CD4-positive, alpha-beta memory T cell (primary cell): Measurements from ENCODE around the gene DLK1. TPM values are rescaled to one million over a fixed set of nuclear protein-coding genes. Genes with fewer than 3 reads are reported as not detected.

Experiments used
- CTCF ChIA-PET: fragments of 350-600 bp; sonication (Branson Sonifier 250); formaldehyde crosslinking; loops from one replicate; lab custom pipeline; 2021; ENCODE audit warnings: inconsistent platforms; ENCODE audit not compliant: partially characterized antibody; lab: Charles Lee
- POLR2A ChIA-PET: fragments of 350-600 bp; sonication (Branson Sonifier 250); formaldehyde crosslinking; loops from one replicate; lab custom pipeline; 2021; ENCODE audit not compliant: partially characterized antibody; lab: Charles Lee
- DNase-seq, 5 donors: peaks; one replicate each; pipeline versions ENCODE4 v3.0.0 to v3.0.0-alpha.2; 2020 to 2022; ENCODE audit warnings: mixed read lengths in 1 of 5
- H3K27ac ChIP-seq: one replicate; pipeline ENCODE4 v1.7.0; 2013; ENCODE audit warnings: low read depth, low read length
- H3K27me3 ChIP-seq: 2 replicates; pipeline ENCODE4 v1.7.0; 2013; ENCODE audit warnings: mild to moderate bottlenecking, low read length, moderate library complexity; ENCODE audit not compliant: insufficient read depth
- H3K36me3 ChIP-seq: 2 replicates; pipeline ENCODE4 v1.7.0; 2013; ENCODE audit warnings: mild to moderate bottlenecking, low read length, moderate library complexity; ENCODE audit not compliant: insufficient read depth
- H3K4me1 ChIP-seq: 2 replicates; pipeline ENCODE4 v1.7.0; 2013; ENCODE audit warnings: mild to moderate bottlenecking, low read length, moderate library complexity; ENCODE audit not compliant: insufficient read depth
- H3K4me3 ChIP-seq, 2 donors: one replicate each; pipeline ENCODE4 v1.7.0; 2013; ENCODE audit warnings: low read length in 2 of 2, mild to moderate bottlenecking in 1 of 2
- H3K9me3 ChIP-seq, 2 donors: one replicate each; pipeline ENCODE4 v1.7.0; 2013; ENCODE audit warnings: low read length in 2 of 2, control low read depth in 1 of 2; ENCODE audit not compliant: control insufficient read depth in 1 of 2
- H3K27ac Mint-ChIP-seq, 7 donors: one replicate each; pipeline ENCODE4 v1.8.0; 2020 to 2021; ENCODE audit warnings: mixed read lengths in 7 of 7, mild to moderate bottlenecking in 6 of 7, inconsistent platforms in 3 of 7, moderate library complexity in 3 of 7
- H3K27me3 Mint-ChIP-seq, 2 donors: one replicate each; pipeline ENCODE4 v1.8.0; 2020 to 2021; ENCODE audit warnings: mixed read lengths in 2 of 2
- H3K36me3 Mint-ChIP-seq, 2 donors: one replicate each; pipeline ENCODE4 v1.8.0; 2020 to 2021; ENCODE audit warnings: mixed read lengths in 2 of 2, inconsistent platforms in 1 of 2, mild to moderate bottlenecking in 1 of 2
- H3K4me1 Mint-ChIP-seq, 4 donors: one replicate each; pipeline ENCODE4 v1.8.0; 2020 to 2021; ENCODE audit warnings: mixed read lengths in 4 of 4, mild to moderate bottlenecking in 1 of 4
- H3K4me3 Mint-ChIP-seq, 8 donors: one replicate each; pipeline ENCODE4 v1.8.0; 2020 to 2021; ENCODE audit warnings: mixed read lengths in 8 of 8, mild to moderate bottlenecking in 7 of 8, moderate library complexity in 6 of 8, inconsistent platforms in 3 of 8
- H3K9me3 Mint-ChIP-seq, 8 donors: one replicate each; pipeline ENCODE4 v1.8.0; 2020 to 2021; ENCODE audit warnings: mixed read lengths in 8 of 8, mild to moderate bottlenecking in 5 of 8, inconsistent platforms in 3 of 8, moderate library complexity in 1 of 8
- intact Hi-C: fragments of 100-400 bp; cut with micrococcal nuclease; formaldehyde crosslinking; loops from one replicate; pipeline ENCODE4 v1.15.1; 2023
- polyA plus RNA-seq, 2 donors: library from polyadenylated mRNA; unstranded; fragments of 300-500 nt; fragmentation: Illumina TruSeq; gene quantifications; one replicate each; pipeline ENCODE4 v1.2.3, GENCODE V29; 2021
- total RNA-seq, 2 experiments: library from RNA; stranded (reverse); gene quantifications; one replicate each; pipeline ENCODE4 v1.2.3, GENCODE V29; 2021

Gene DLK1
- total and polyA plus RNA-seq, 4 experiments from 2014 or later: not detected

- ChIA-PET CTCF (no interaction called here), POLR2A (no interaction called here)
- Mint-ChIP-seq H3K36me3 (no peaks in the 10 kb centered on the region), H3K9me3 (peaks cover 0 to 2% (median 0%) of the 10 kb centered on the region in 8 donors), H3K27me3 (peaks cover 3 to 7% of the 10 kb centered on the region in 2 donors), H3K4me1 (no peaks in the 10 kb centered on the region), H3K4me3 (no peak overlapping the region), H3K27ac (no peak overlapping the region)
- Histone ChIP-seq H3K4me1 (no peaks in the 10 kb centered on the region), H3K9me3 (no peaks in the 10 kb centered on the region), H3K36me3 (no peaks in the 10 kb centered on the region), H3K4me3 (no peak overlapping the region), H3K27ac (no peak overlapping the region), H3K27me3 (no peaks in the 10 kb centered on the region)
- intact Hi-C loops: no loop called here
- no peak for DNase-seq
Observed at GRCh38 chr14:100688598-100689461, 37.9 kb upstream of the DLK1 start.

GRCh38 chr14:100690672-100691071 lies 36.0 kb upstream of the DLK1 start:
- no peaks in the 10 kb centered on the region for H3K4me1 ChIP-seq
- no peak overlapping the region for H3K27ac ChIP-seq
- DNase-seq: no peak
- Mint-ChIP-seq H3K27ac (no peak overlapping the region), H3K9me3 (peaks cover 0 to 2% (median 0%) of the 10 kb centered on the region in 8 donors), H3K27me3 (peaks cover 3 to 7% of the 10 kb centered on the region in 2 donors), H3K4me3 (no peak overlapping the region), H3K4me1 (no peaks in the 10 kb centered on the region), H3K36me3 (no peaks in the 10 kb centered on the region)
- H3K9me3 ChIP-seq: no peaks in the 10 kb centered on the region
- intact Hi-C loops: no loop called here
- ChIA-PET CTCF (no interaction called here), POLR2A (no interaction called here)
- H3K27me3 ChIP-seq: no peaks in the 10 kb centered on the region
- H3K4me3 ChIP-seq: no peak overlapping the region
- no peaks in the 10 kb centered on the region for H3K36me3 ChIP-seq

GRCh38 chr14:100691395-100692056 lies 35.2 kb upstream of the DLK1 start:
- POLR2A ChIA-PET: no interaction called here
- H3K27me3 Mint-ChIP-seq: peaks cover 3 to 7% of the 10 kb centered on the region in 2 donors
- H3K27ac Mint-ChIP-seq: no peak overlapping the region
- intact Hi-C loops: no loop called here
- no peaks in the 10 kb centered on the region for H3K9me3 ChIP-seq
- no peaks in the 10 kb centered on the region for H3K36me3 Mint-ChIP-seq
- H3K27ac ChIP-seq: no peak overlapping the region
- H3K36me3 ChIP-seq: no peaks in the 10 kb centered on the region
- CTCF ChIA-PET: no interaction called here
- H3K4me3 ChIP-seq: no peak overlapping the region
- no peaks in the 10 kb centered on the region for H3K4me1 Mint-ChIP-seq
- H3K4me1 ChIP-seq: no peaks in the 10 kb centered on the region
- no peak for DNase-seq
- H3K9me3 Mint-ChIP-seq: peaks cover 0 to 2% (median 0%) of the 10 kb centered on the region in 8 donors
- no peaks in the 10 kb centered on the region for H3K27me3 ChIP-seq
- no peak overlapping the region for H3K4me3 Mint-ChIP-seq

GRCh38 chr14:100692256-100692655 lies 34.4 kb upstream of the DLK1 start:
- H3K27ac ChIP-seq: no peak overlapping the region
- H3K27me3 ChIP-seq: no peaks in the 10 kb centered on the region
- H3K27ac Mint-ChIP-seq: no peak overlapping the region
- H3K27me3 Mint-ChIP-seq: peaks cover 3 to 11% of the 10 kb centered on the region in 2 donors
- H3K4me1 Mint-ChIP-seq: no peaks in the 10 kb centered on the region
- DNase-seq: no peak
- H3K9me3 ChIP-seq: no peaks in the 10 kb centered on the region
- no peaks in the 10 kb centered on the region for H3K36me3 ChIP-seq
- no peak overlapping the region for H3K4me3 Mint-ChIP-seq
- peaks cover 0 to 2% (median 0%) of the 10 kb centered on the region in 8 donors for H3K9me3 Mint-ChIP-seq
- H3K36me3 Mint-ChIP-seq: no peaks in the 10 kb centered on the region
- H3K4me1 ChIP-seq: no peaks in the 10 kb centered on the region
- H3K4me3 ChIP-seq: no peak overlapping the region
- ChIA-PET CTCF (no interaction called here), POLR2A (no interaction called here)
- intact Hi-C loops: no loop called here

GRCh38 chr14:100692859-100693558 lies 33.7 kb upstream of the DLK1 start:
- H3K4me3 Mint-ChIP-seq: no peak overlapping the region
- no peaks in the 10 kb centered on the region for H3K4me1 Mint-ChIP-seq
- H3K9me3 ChIP-seq: no peaks in the 10 kb centered on the region
- no peaks in the 10 kb centered on the region for H3K9me3 Mint-ChIP-seq
- H3K27me3 Mint-ChIP-seq: peaks cover 3 to 11% of the 10 kb centered on the region in 2 donors
- H3K27ac ChIP-seq: no peak overlapping the region
- no peaks in the 10 kb centered on the region for H3K27me3 ChIP-seq
- H3K4me3 ChIP-seq: no peak overlapping the region
- no peak for DNase-seq
- intact Hi-C loops: no loop called here
- no peaks in the 10 kb centered on the region for H3K4me1 ChIP-seq
- ChIA-PET CTCF (no interaction called here), POLR2A (no interaction called here)
- H3K27ac Mint-ChIP-seq: no peak overlapping the region
- no peaks in the 10 kb centered on the region for H3K36me3 ChIP-seq
- no peaks in the 10 kb centered on the region for H3K36me3 Mint-ChIP-seq

- peaks cover 2 to 14% of the 10 kb centered on the region in 2 donors for H3K27me3 Mint-ChIP-seq
- no peaks in the 10 kb centered on the region for H3K4me1 ChIP-seq
- intact Hi-C loops: no loop called here
- no peak overlapping the region for H3K4me3 ChIP-seq
- H3K27me3 ChIP-seq: no peaks in the 10 kb centered on the region
- no peak overlapping the region for H3K27ac Mint-ChIP-seq
- H3K27ac ChIP-seq: no peak overlapping the region
- H3K9me3 Mint-ChIP-seq: no peaks in the 10 kb centered on the region
- no peaks in the 10 kb centered on the region for H3K9me3 ChIP-seq
- ChIA-PET POLR2A (no interaction called here), CTCF (no interaction called here)
- H3K4me3 Mint-ChIP-seq: no peak overlapping the region
- H3K36me3 Mint-ChIP-seq: no peaks in the 10 kb centered on the region
- no peaks in the 10 kb centered on the region for H3K36me3 ChIP-seq
- DNase-seq: no peak
- no peaks in the 10 kb centered on the region for H3K4me1 Mint-ChIP-seq
Observed at GRCh38 chr14:100693877-100694578, 32.7 kb upstream of the DLK1 start.
